GM18858 (cell line): ENCODE data around the gene CLDN16.

Source experiments
- ATAC-seq: cut with Tn5 transposase; IDR thresholded peaks from one replicate; pipeline ENCODE4 v1.9.1; 2021; ENCODE audit not compliant: unreplicated experiment

Gene CLDN16

DNA sequence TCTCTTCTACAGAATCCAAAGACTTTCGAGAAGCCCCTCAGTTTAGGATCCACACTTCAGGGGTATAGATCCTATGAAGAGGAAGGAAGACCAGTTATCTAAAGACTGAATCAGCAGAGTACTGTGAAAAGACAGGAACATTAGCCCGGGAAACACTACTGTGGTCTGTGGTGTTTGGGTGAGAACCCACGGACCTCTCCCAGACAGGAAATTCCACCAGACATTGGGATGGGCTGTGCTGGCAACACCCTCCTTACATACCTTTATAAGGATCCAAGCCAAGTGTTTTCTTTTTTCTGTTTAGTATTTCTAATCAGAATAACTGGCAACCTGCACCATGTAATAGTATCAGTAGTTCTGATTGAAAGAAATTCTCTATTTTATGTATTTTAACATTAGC, 47.7 kb downstream of the CLDN16 start:
- no peak for ATAC-seq

- ATAC-seq, result no peak
Observed at GRCh38 chr3:190436331-190436730, 48.4 kb downstream of the CLDN16 start.

DNA sequence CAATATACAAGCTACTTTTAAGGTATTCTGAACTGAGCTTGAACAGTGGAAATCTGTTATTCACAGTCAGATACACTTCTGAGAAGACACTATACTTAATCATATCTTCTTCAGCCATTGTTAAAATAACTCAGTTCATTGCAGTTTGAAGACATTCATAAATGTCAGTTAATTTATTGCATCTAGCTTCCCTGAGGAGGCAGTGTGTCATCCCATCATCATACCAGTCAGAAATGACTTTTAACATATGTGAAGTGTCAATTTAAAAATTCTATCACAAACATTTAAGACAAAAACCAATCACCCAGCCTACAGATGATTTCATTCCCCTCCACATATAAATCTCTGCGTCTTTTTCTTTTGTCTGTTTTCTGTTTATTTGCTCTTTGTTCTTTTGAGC, 54.3 kb downstream of the CLDN16 start:
- ATAC-seq, result no peak

DNA sequence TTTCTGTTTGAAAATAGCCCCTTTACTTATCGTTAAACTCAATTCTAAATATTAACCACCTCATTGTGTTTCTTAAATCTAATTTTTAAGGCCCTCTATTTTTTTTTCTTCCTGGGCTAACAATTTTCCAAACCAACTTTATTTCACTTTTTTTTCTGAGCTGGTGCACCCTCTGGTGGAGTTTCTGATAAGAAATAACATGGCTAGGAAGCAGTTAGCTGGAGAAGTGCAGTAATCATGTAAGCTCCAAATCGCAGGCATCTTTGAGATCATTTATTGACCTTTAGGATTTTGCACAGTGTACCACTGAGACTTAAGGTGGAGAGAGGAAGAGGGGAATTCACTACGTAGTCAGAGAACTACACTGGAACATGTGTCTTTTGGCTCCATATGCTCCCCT, 55.3 kb downstream of the CLDN16 start:
- no peak for ATAC-seq

DNA sequence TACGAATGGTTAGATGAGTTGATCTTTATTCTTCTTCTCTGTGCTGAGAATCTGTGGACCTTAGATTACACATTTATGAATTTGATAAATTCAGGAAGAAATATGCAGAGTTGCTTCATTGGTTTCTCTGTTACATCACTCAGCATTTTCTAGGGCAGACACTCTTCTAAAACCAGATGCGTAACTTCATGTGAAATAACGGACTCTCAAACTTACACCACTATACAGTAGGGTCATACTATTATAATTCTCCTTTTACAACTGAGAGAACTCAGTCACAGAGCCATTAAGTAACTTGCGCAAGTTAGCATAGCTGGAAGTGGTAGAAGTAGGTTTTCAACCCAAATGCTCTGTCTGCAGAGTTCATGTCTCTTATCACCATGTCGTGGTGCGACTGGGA, 56.0 kb downstream of the CLDN16 start:
- ATAC-seq, result no peak

DNA sequence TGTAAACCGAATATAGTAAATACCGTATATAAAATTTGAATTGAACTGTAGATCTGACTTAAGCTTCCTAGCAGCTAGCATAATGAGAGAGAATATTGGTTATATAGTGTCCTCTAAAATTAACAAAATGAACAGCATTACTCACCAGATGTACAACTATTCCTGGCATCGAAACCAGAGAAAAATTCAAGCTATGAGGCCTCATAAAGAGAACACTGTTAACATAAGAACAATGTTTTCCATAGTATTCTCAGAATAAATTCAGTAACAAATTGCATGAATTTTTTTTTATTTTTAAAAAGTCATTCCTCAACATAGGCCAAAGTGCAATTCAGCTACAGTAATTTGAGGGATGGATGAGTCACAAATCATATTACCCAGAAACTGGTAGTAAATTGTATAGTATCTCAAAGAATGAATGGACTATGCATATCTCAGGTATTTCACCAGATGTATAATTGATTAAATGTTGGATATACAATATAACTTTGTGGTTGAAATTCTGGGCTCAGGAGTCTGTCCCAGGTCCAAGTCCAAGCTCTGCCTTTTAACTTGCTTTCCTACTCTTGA, 56.7 kb downstream of the CLDN16 start:
- ATAC-seq, result no peak

- no peak for ATAC-seq
Observed at GRCh38 chr3:190446573-190447279, 58.8 kb downstream of the CLDN16 start.

DNA sequence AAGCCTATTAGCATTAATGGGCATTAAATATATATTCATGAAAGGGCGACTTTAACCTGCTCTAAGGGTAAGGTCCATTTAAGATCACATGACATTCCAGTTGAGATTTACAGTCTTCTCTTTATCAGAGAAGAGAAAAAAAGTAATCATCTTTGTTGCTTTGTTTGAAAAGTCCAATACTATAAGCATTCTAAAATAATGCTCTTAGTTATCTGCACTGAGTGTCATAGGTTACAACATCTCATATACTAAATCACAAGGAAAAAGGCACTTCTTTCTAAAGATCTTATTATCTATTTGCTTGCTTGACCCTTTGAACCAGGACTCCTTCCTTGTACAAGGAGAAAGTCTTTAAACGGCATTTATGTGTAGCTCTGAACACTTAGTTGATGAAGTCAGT, 60.3 kb downstream of the CLDN16 start:
- ATAC-seq, result no peak

- ATAC-seq, result no peak
Observed at GRCh38 chr3:190449801-190450200, 61.8 kb downstream of the CLDN16 start, which contains the start of gene TMEM207. Gene TMEM207, minus strand, starts transcription at chr3:190449901. Its CDS starts 92 bp downstream, at chr3:190449809.

DNA sequence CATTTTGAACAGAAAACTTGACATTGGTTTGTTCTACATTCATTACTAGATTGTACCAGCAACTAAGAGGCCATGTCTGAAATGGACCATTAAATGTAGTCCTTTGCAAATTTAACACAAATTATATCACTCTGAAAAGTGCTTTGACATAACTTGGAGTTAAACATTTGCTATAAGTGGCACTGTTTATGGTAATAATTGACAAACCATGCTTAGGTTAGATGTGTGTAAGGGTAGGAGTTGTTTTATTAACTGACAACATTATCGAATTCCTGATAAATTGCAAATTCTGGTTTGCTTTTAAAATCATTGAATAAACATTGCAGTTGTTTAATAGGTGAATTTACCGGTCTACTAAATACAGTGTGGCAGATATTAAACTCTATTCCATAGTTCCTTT, 67.9 kb downstream of the CLDN16 start:
- ATAC-seq, result no peak

DNA sequence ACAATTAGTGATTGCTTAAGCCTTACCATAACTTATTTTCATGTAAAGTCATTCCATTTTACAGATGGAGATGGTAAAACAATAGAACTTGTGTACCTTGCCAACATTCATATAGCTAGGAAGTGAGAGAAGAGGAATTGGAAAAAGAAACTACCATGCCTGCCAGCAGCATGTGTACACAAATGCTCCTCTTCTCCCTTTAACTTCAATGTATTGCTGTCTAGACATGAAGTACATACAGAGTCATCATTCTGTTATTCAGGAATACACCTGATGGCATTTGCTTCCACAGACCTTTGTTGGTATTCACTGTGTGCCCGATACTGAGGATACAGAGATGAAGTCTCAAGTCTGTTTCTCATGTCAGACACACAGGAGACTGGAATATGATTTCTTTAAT, 68.8 kb downstream of the CLDN16 start:
- ATAC-seq, result no peak

DNA sequence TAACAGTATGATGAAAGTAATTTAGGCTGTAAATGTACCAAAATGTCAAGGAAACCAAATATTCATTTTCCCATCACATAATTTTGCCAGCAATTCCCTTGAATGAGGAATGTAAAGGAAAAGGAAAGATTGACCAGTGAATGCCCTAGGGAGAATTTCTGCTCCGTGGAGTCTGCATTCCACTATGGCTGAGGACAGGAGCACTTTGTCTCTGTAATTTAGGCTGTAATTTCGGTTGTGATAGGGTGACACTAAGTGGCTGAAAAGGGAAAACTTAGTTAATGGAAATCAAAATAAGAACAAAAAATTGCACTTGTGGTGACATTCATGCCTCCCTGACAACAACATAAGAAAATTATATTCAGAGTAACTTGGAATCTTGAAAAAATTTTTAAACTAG, 70.1 kb downstream of the CLDN16 start:
- ATAC-seq, result no peak
